H1 (cell line): Measurements from ENCODE around the gene SPTBN5. TPM values are rescaled to one million over a fixed set of nuclear protein-coding genes. Genes with fewer than 3 reads are reported as not detected.

ENCODE experiments used
- POU5F1 ChIP-seq: IDR thresholded peaks from 2 replicates; pipeline ENCODE4 v1.6.1; 2011; ENCODE audit warnings: low read depth, mild to moderate bottlenecking, low read length, moderate library complexity
- SIRT6 ChIP-seq: IDR thresholded peaks from one replicate; pipeline ENCODE4 v1.7.1; 2012; ENCODE audit warnings: low read length, inconsistent platforms
- polyA plus RNA-seq, 7 experiments: library from polyadenylated mRNA; depleted of rRNA in 3 of 7; stranded (reverse) in 5 of 7; unstranded in 2 of 7; fragments of >200 nt in 5 of 7; fragments of 200-250 nt in 2 of 7; gene quantifications; 1 replicate in 5 of 7; 2 replicates in 1 of 7; 4 replicates in 1 of 7; pipeline versions ENCODE4 v1.2.1 to v1.2.3, GENCODE V29; 2011 to 2013; ENCODE audit warnings: missing spikeins in 2 of 7, mixed read lengths in 2 of 7
- total RNA-seq: library from RNA; stranded (reverse); fragmentation: NEBNext Ultra II Directional; extraction: Animal tissue kit (Norgen Biotek cat#: 25700); gene quantifications from 2 replicates; pipeline ENCODE4 v1.2.1, GENCODE V29; 2021
- TF ChIP-seq, protein P1 (sequence below): IDR thresholded peaks from 2 replicates; pipeline ENCODE4 v1.6.1; 2012; ENCODE audit warnings: inconsistent platforms

The SPTBN5 gene
- total and polyA plus RNA-seq, 2 of the 8 experiments (the other 6 are each of a cell fraction or from before 2014, with no cell fraction given), result 0.32 to 0.84 TPM

- TF ChIP-seq POU5F1, result no peak
- TF ChIP-seq, protein P1, sequence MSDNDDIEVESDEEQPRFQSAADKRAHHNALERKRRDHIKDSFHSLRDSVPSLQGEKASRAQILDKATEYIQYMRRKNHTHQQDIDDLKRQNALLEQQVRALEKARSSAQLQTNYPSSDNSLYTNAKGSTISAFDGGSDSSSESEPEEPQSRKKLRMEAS, result no peak
- no peak for TF ChIP-seq SIRT6
Observed at GRCh38 chr15:41858756-41859155, 35.1 kb downstream of the SPTBN5 start (continued).
